Spleen (tissue), 11 donors: ENCODE measurements around the gene SRP68. TPM values are rescaled to one million over a fixed set of nuclear protein-coding genes. Genes with fewer than 3 reads are reported as not detected.

Experiments used
- DNase-seq: peaks from one replicate; pipeline ENCODE4 v3.0.0-alpha.2; 2020
- H3K27ac ChIP-seq, 8 donors: fragments of 200-600 bp; sonication (generic) in 7 of 8; 1 replicate in 4 of 8; 2 replicates in 4 of 8; pipeline versions ENCODE4 v1.5.0 to v1.8.0; 2016 to 2021; ENCODE audit warnings: inconsistent platforms in 4 of 8, mild to moderate bottlenecking in 4 of 8, moderate library complexity in 1 of 8
- H3K27me3 ChIP-seq, 7 donors: fragments of 200-600 bp; sonication (generic) in 6 of 7; replicated peaks in 1 of 7; 1 replicate in 4 of 7; 2 replicates in 3 of 7; pipeline versions ENCODE4 v1.5.0 to v1.8.0; 2016 to 2021; ENCODE audit warnings: inconsistent platforms in 3 of 7, mild to moderate bottlenecking in 1 of 7
- H3K36me3 ChIP-seq, 6 donors: fragments of 200-600 bp; sonication (generic) in 5 of 6; 1 replicate in 4 of 6; 2 replicates in 2 of 6; pipeline versions ENCODE4 v1.5.0 to v1.8.0; 2016 to 2021; ENCODE audit warnings: inconsistent platforms in 2 of 6
- H3K4me1 ChIP-seq, 6 donors: fragments of 200-600 bp; sonication (generic) in 5 of 6; 1 replicate in 3 of 6; 2 replicates in 3 of 6; pipeline versions ENCODE4 v1.5.0 to v1.8.0; 2016 to 2021; ENCODE audit warnings: inconsistent platforms in 3 of 6
- H3K4me3 ChIP-seq, 8 donors: fragments of 200-600 bp; sonication (generic) in 7 of 8; 1 replicate in 4 of 8; 2 replicates in 4 of 8; pipeline versions ENCODE4 v1.5.0 to v1.8.0; 2016 to 2021; ENCODE audit warnings: inconsistent platforms in 4 of 8, mild to moderate bottlenecking in 4 of 8, moderate library complexity in 2 of 8
- H3K9me3 ChIP-seq, 8 donors: fragments of 200-600 bp; sonication (generic) in 7 of 8; 1 replicate in 4 of 8; 2 replicates in 4 of 8; pipeline versions ENCODE4 v1.5.0 to v1.8.0; 2016 to 2021; ENCODE audit warnings: inconsistent platforms in 4 of 8
- CTCF ChIP-seq, 11 experiments: fragments of 200-600 bp in 7 of 11; fragments of 450-650 bp in 4 of 11; sonication (generic) in 4 of 11; IDR thresholded peaks in 8 of 11; conservative IDR thresholded peaks in 3 of 11; 1 replicate in 7 of 11; 2 replicates in 4 of 11; pipeline versions ENCODE4 v1.4.0 to v1.8.0; 2016 to 2021; ENCODE audit warnings: antibody characterized with exemption in 11 of 11, inconsistent platforms in 4 of 11, mild to moderate bottlenecking in 1 of 11
- POLR2A ChIP-seq, 3 donors: fragments of 450-650 bp; IDR thresholded peaks; one replicate each; pipeline ENCODE4 v1.5.1; 2017; ENCODE audit warnings: antibody characterized with exemption in 3 of 3, mild to moderate bottlenecking in 1 of 3
- POLR2AphosphoS5 ChIP-seq, 3 donors: sonication (generic); formaldehyde crosslinking; IDR thresholded peaks; one replicate each; pipeline ENCODE4 v1.5.1; 2017; ENCODE audit warnings: antibody characterized with exemption in 3 of 3
- WGBS, 5 donors: extraction: QIAGEN DNeasy Blood & Tissue Kit in 3 of 5; methylation state at CpG; one replicate each; pipeline versions ENCODE4 v1.1.5 to v1.1.7; 2013 to 2018; 5-methylcytosine and 5-hydroxymethylcytosine counted together
- intact Hi-C: fragments of 100-400 bp; cut with DNase I; formaldehyde crosslinking; loops from one replicate; pipeline ENCODE4 v1.15.0; 2023; ENCODE audit warnings: low total_unique reads
- polyA plus RNA-seq, 3 donors: library from polyadenylated mRNA; stranded (reverse); fragments of 200-250 nt; gene quantifications; one replicate each; pipeline ENCODE4 v1.2.1, GENCODE V29; 2013
- total RNA-seq, 7 donors: library from RNA; depleted of rRNA in 3 of 7; stranded (reverse); fragments of >200 nt in 3 of 7; fragmentation: NEBNext Ultra II Directional in 4 of 7; extraction: Animal tissue kit (Norgen Biotek cat#: 25700) in 4 of 7; gene quantifications; one replicate each; pipeline versions ENCODE4 v1.1.0 to v1.2.1, GENCODE V29; 2016 to 2021
- donor health status: healthy with polysubstance abuse.
- donor health status: DM: no; HTN: no; CAD: no; lungs with moderate emphysema.
- donor health status: DM: no; HTN: no; CAD: no.
- donor health status: Bipolar disorder and iron deficiency.
- donor health status: healthy.
- donor health status: DM: no; HTN: no; CAD: no.
- donor health status: DM: yes; HTN: yes; CAD: no.

Gene SRP68
- total and polyA plus RNA-seq, 10 donors: 24.5 to 62.0 (median 49.4) TPM

- no peak for DNase-seq
- TF ChIP-seq POLR2AphosphoS5 (IDR thresholded peaks at IDR 0.05) (no peak), CTCF (IDR thresholded peaks at IDR 0.05 in 8 of 11, conservative IDR thresholded peaks at IDR 0.05 in 3 of 11) (no peak)
- H3K4me3 ChIP-seq: no peak overlapping the region
- H3K4me1 ChIP-seq: peaks cover 7 to 22% (median 15%) of the 10 kb centered on the region in 6 donors
- H3K36me3 ChIP-seq: no peaks in the 10 kb centered on the region
- WGBS, 5 donors: 75 to 84% (median 78%) methylated on average over 21 of the region's 21 CpGs
- intact Hi-C loops: no loop called here
- H3K27ac ChIP-seq: no peak overlapping the region
- peaks cover 0 to 11% (median 0%) of the 10 kb centered on the region in 7 donors for H3K27me3 ChIP-seq
- no peaks in the 10 kb centered on the region for H3K9me3 ChIP-seq
Measured at GRCh38 chr17:76009969-76010661, 62.2 kb downstream of the SRP68 start.

GRCh38 chr17:76009447-76009846, 62.9 kb downstream of the SRP68 start:
- no peak overlapping the region for H3K27ac ChIP-seq
- intact Hi-C loops: no loop called here
- 91 to 95% (median 93%) methylated on average over 17 to 20 of the region's 20 CpGs for WGBS, 5 donors
- TF ChIP-seq CTCF (IDR thresholded peaks at IDR 0.05 in 8 of 11, conservative IDR thresholded peaks at IDR 0.05 in 3 of 11) (no peak), POLR2AphosphoS5 (IDR thresholded peaks at IDR 0.05) (no peak), POLR2A (IDR thresholded peaks at IDR 0.05) (no peak)
- H3K4me3 ChIP-seq: no peak overlapping the region
- H3K9me3 ChIP-seq: no peaks in the 10 kb centered on the region
- H3K27me3 ChIP-seq: peaks cover 0 to 4% (median 0%) of the 10 kb centered on the region in 7 donors
- DNase-seq: no peak
- H3K36me3 ChIP-seq: peaks cover 0 to 6% (median 0%) of the 10 kb centered on the region in 6 donors
- H3K4me1 ChIP-seq: peaks cover 7 to 22% (median 17%) of the 10 kb centered on the region in 6 donors

GRCh38 chr17:76008630-76009425, 63.5 kb downstream of the SRP68 start:
- no peak overlapping the region for H3K27ac ChIP-seq
- TF ChIP-seq CTCF (IDR thresholded peaks at IDR 0.05 in 8 of 11, conservative IDR thresholded peaks at IDR 0.05 in 3 of 11) (no peak), POLR2A (IDR thresholded peaks at IDR 0.05) (no peak), POLR2AphosphoS5 (IDR thresholded peaks at IDR 0.05) (no peak)
- DNase-seq: no peak
- no peak overlapping the region for H3K4me3 ChIP-seq
- 92 to 97% (median 94%) methylated on average over 53 to 56 of the region's 56 CpGs for WGBS, 5 donors
- H3K4me1 ChIP-seq: peaks cover 7 to 22% (median 14%) of the 10 kb centered on the region in 6 donors
- H3K27me3 ChIP-seq: no peaks in the 10 kb centered on the region
- intact Hi-C loops: no loop called here
- H3K9me3 ChIP-seq: no peaks in the 10 kb centered on the region
- peaks cover 0 to 12% (median 0%) of the 10 kb centered on the region in 6 donors for H3K36me3 ChIP-seq

- TF ChIP-seq POLR2A (IDR thresholded peaks at IDR 0.05) (no peak), CTCF (IDR thresholded peaks at IDR 0.05 in 8 of 11, conservative IDR thresholded peaks at IDR 0.05 in 3 of 11) (no peak), POLR2AphosphoS5 (IDR thresholded peaks at IDR 0.05) (no peak)
- WGBS, 5 donors: 94 to 97% (median 95%) methylated on average over 36 of the region's 36 CpGs
- Histone ChIP-seq H3K4me1 (peaks cover 7 to 27% (median 19%) of the 10 kb centered on the region in 6 donors), H3K4me3 (no peak overlapping the region), H3K9me3 (no peaks in the 10 kb centered on the region), H3K36me3 (peaks cover 0 to 18% (median 0%) of the 10 kb centered on the region in 6 donors), H3K27ac (no peak overlapping the region), H3K27me3 (no peaks in the 10 kb centered on the region)
- no peak for DNase-seq
- intact Hi-C loops: no loop called here
Measured at GRCh38 chr17:76008208-76008607, 64.1 kb downstream of the SRP68 start.
